HepG2 (cell line): Measurements from ENCODE around the gene BCL6B. TPM values are rescaled to one million over a fixed set of nuclear protein-coding genes. Genes with fewer than 3 reads are reported as not detected.

ENCODE experiments used
- ARHGAP35 ChIP-seq: sonication (generic); formaldehyde crosslinking; IDR thresholded peaks from 2 replicates; pipeline ENCODE4 v1.9.0; 2022; ENCODE audit warnings: mild to moderate bottlenecking, inconsistent platforms, moderate library complexity, missing genetic modification reagents, borderline replicate concordance
- DMTF1 ChIP-seq: sonication (generic); formaldehyde crosslinking; IDR thresholded peaks from 2 replicates; pipeline ENCODE4 v1.4.0; 2020; ENCODE audit warnings: mild to moderate bottlenecking, missing genetic modification reagents
- HES4 ChIP-seq: sonication (generic); formaldehyde crosslinking; IDR thresholded peaks from 2 replicates; pipeline ENCODE4 v1.9.0; 2021; ENCODE audit warnings: mild to moderate bottlenecking, missing genetic modification reagents, borderline replicate concordance
- KLF9 ChIP-seq: IDR thresholded peaks from 2 replicates; pipeline ENCODE4 v1.6.1; 2016; ENCODE audit warnings: low read depth
- LBX2 ChIP-seq: sonication (generic); formaldehyde crosslinking; IDR thresholded peaks from 2 replicates; pipeline ENCODE4 v1.5.0; 2020; ENCODE audit warnings: missing genetic modification reagents, mild to moderate bottlenecking, borderline replicate concordance
- MYNN ChIP-seq: sonication (generic); formaldehyde crosslinking; IDR thresholded peaks from 2 replicates; pipeline ENCODE4 v1.4.0; 2020; ENCODE audit warnings: mild to moderate bottlenecking, low read depth, missing genetic modification reagents
- NCOA5 ChIP-seq: sonication (generic); formaldehyde crosslinking; IDR thresholded peaks from 2 replicates; pipeline ENCODE4 v1.4.0; 2020; ENCODE audit warnings: missing genetic modification reagents
- NFIC ChIP-seq: IDR thresholded peaks from 2 replicates; pipeline ENCODE4 v1.6.1; 2012; ENCODE audit warnings: mild to moderate bottlenecking, low read length, inconsistent platforms
- RELA ChIP-seq: sonication (generic); formaldehyde crosslinking; IDR thresholded peaks from 2 replicates; pipeline ENCODE4 v1.4.0; 2020; ENCODE audit warnings: missing genetic modification reagents
- REPIN1 ChIP-seq: sonication (generic); formaldehyde crosslinking; IDR thresholded peaks from 2 replicates; pipeline ENCODE4 v1.8.0; 2022; ENCODE audit warnings: missing genetic modification reagents, low read depth, mild to moderate bottlenecking, borderline replicate concordance
- SMAD3 ChIP-seq: sonication (generic); formaldehyde crosslinking; IDR thresholded peaks from 2 replicates; pipeline ENCODE4 v1.4.0; 2020; ENCODE audit warnings: missing genetic modification reagents
- ZBTB2 ChIP-seq: sonication (generic); formaldehyde crosslinking; IDR thresholded peaks from 2 replicates; pipeline ENCODE4 v1.8.0; 2022; ENCODE audit warnings: low read depth, missing genetic modification reagents
- ZKSCAN8 ChIP-seq: IDR thresholded peaks from 2 replicates; pipeline ENCODE4 v1.6.1; 2016; ENCODE audit warnings: borderline replicate concordance, missing genetic modification reagents, missing compliant biosample characterization
- ZNF101 ChIP-seq: sonication (generic); formaldehyde crosslinking; IDR thresholded peaks from 2 replicates; pipeline ENCODE4 v1.4.0; 2020; ENCODE audit warnings: mild to moderate bottlenecking, low read depth, missing genetic modification reagents, borderline replicate concordance
- ZNF160 ChIP-seq: sonication (generic); formaldehyde crosslinking; IDR thresholded peaks from 2 replicates; pipeline ENCODE4 v1.8.0; 2022; ENCODE audit warnings: mild to moderate bottlenecking, inconsistent platforms, missing genetic modification reagents
- ZNF280D ChIP-seq: sonication (generic); formaldehyde crosslinking; IDR thresholded peaks from 2 replicates; pipeline ENCODE4 v1.5.1; 2020; ENCODE audit warnings: mild to moderate bottlenecking, missing genetic modification reagents
- ZNF441 ChIP-seq: sonication (generic); formaldehyde crosslinking; IDR thresholded peaks from 2 replicates; pipeline ENCODE4 v1.7.0; 2021; ENCODE audit warnings: missing genetic modification reagents, borderline replicate concordance
- ZNF773 ChIP-seq: sonication (generic); formaldehyde crosslinking; IDR thresholded peaks from 2 replicates; pipeline ENCODE4 v1.4.0; 2020; ENCODE audit warnings: missing genetic modification reagents, borderline replicate concordance
- ZSCAN22 ChIP-seq: sonication (generic); formaldehyde crosslinking; IDR thresholded peaks from 2 replicates; pipeline ENCODE4 v1.4.0; 2020; ENCODE audit warnings: mild to moderate bottlenecking, missing genetic modification reagents
- polyA plus RNA-seq, 8 experiments: library from polyadenylated mRNA; depleted of rRNA in 3 of 8; stranded (reverse) in 7 of 8; unstranded in 1 of 8; fragments of >200 nt; fragmentation: Illumina TruSeq in 4 of 8; extraction: Trizol in 4 of 8; gene quantifications; 2 replicates each; pipeline versions ENCODE4 v1.2.1 to v1.2.3, GENCODE V29; 2011 to 2016; ENCODE audit warnings: low read depth in 4 of 8, missing spikeins in 1 of 8, mixed read lengths in 1 of 8; ENCODE audit not compliant: insufficient read depth in 1 of 8
- total RNA-seq, 5 experiments: library from RNA; depleted of rRNA; stranded (reverse); fragments of >200 nt; fragmentation: Illumina TruSeq; extraction: Trizol; gene quantifications; 2 replicates each; pipeline ENCODE4 v1.2.3, GENCODE V29; 2016; ENCODE audit warnings: low read depth in 1 of 5
- TF ChIP-seq, protein P1 (sequence below): sonication (generic); formaldehyde crosslinking; IDR thresholded peaks from 2 replicates; pipeline ENCODE4 v1.5.0; 2020; ENCODE audit warnings: mild to moderate bottlenecking, missing genetic modification reagents, borderline replicate concordance

BCL6B gene
- total and polyA plus RNA-seq, 2 of the 13 experiments (the other 11 are each of a cell fraction or from before 2014, with no cell fraction given): not detected

- 0 out of 2 replicates have a peak, but pooled peaks have one; percentile 26 for TF ChIP-seq LBX2 (CRISPR knock-in tag)
- TF ChIP-seq ZNF101 (CRISPR knock-in tag): no peak
- TF ChIP-seq RELA (CRISPR knock-in tag): no peak
- TF ChIP-seq ZBTB2 (CRISPR knock-in tag): no peak
- TF ChIP-seq HES4 (CRISPR knock-in tag): no peak
- TF ChIP-seq ZNF280D (CRISPR knock-in tag): no peak
- no peak for TF ChIP-seq ZNF160 (CRISPR knock-in tag)
- TF ChIP-seq SMAD3 (CRISPR knock-in tag): no peak
- TF ChIP-seq MYNN (CRISPR knock-in tag): no peak
- TF ChIP-seq NFIC: no peak; the same call in 1 of the 2 replicates
- TF ChIP-seq KLF9 (CRISPR knock-in tag): 0 out of 2 replicates have a peak, but pooled peaks have one; percentile 13
- no peak for TF ChIP-seq DMTF1
- TF ChIP-seq ZNF441 (CRISPR knock-in tag): no peak
- TF ChIP-seq ARHGAP35 (CRISPR knock-in tag): no peak
- TF ChIP-seq, protein P1, sequence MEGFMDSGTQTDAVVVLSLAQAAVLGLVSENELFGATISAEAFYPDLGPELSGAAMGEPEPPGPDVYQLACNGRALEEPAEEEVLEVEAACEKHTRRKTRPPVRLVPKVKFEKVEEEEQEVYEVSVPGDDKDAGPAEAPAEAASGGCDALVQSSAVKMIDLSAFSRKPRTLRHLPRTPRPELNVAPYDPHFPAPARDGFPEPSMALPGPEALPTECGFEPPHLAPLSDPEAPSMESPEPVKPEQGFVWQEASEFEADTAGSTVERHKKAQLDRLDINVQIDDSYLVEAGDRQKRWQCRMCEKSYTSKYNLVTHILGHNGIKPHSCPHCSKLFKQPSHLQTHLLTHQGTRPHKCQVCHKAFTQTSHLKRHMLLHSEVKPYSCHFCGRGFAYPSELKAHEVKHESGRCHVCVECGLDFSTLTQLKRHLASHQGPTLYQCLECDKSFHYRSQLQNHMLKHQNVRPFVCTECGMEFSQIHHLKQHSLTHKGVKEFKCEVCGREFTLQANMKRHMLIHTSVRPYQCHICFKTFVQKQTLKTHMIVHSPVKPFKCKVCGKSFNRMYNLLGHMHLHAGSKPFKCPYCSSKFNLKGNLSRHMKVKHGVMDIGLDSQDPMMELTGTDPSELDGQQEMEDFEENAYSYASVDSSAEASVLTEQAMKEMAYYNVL (CRISPR knock-in tag): no peak
- no peak for TF ChIP-seq ZKSCAN8
- TF ChIP-seq NCOA5: no peak
- no peak for TF ChIP-seq REPIN1
- no peak for TF ChIP-seq ZNF773 (CRISPR knock-in tag)
- TF ChIP-seq ZSCAN22 (CRISPR knock-in tag): 0 out of 2 replicates have a peak, but pooled peaks have one; percentile 12
Observed at GRCh38 chr17:7034955-7035590, 12.2 kb downstream of the BCL6B start (continued).
